NCI-H1436 treated with DMSO at 0.1 percent for 48 hours (cell line): ENCODE results near the gene C3orf80.
"Not testable (repeated sequence)": the region's sequence is repeated elsewhere in the genome, so short reads cannot be mapped to it uniquely, and the experiment has no call there.

Source experiments
- DNase-seq: peaks from one replicate; lab custom pipeline; 2025; lab: John Stamatoyannopoulos, UW

C3orf80 gene

DNA sequence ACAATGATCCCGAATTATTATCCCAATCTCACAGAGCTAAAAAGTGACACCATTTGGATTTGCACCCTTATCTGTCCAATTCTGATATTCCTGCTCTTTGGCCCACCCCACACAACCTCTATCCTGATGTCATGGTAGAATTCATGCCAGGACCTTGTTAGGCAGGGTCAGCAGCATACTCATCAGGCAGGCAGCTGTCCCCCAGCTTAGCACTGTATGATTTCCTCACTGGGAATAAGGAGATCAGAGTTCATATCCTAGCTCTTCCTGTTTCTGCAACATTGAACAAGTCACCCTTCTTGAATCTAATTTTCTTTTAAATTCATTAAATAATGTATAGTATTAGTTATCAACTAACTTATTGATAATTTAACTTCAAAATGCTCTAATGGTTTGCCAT lies 12.0 kb upstream of the C3orf80 start:
- DNase-seq = no peak

GRCh38 chr3:160217675-160218074 lies 7.5 kb upstream of the C3orf80 start:
- DNase-seq = no peak

DNA sequence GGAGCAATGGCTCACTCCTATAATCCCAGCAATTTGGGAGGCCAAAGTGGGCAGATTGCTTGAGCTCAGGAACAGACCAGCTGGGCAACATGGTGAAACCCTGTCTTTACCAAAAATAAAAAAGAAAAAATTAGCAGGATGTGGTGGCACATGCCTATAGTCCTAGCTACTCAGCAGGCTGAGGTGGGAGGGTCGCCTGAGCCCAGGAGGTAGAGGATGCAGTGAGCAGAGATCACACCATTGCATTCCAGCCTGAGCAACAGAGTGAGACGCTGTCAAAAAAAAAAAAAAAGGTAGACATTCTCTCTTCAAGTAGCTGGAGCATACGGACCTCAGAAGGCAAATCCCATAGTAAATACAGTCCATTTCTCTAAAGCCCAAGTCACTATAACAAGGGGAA lies 7.1 kb upstream of the C3orf80 start:
- no peak for DNase-seq

GRCh38 chr3:160220038-160220437 lies 5.2 kb upstream of the C3orf80 start:
- DNase-seq = no peak

- no peak for DNase-seq
These were observed 4.2 kb upstream of the C3orf80 start for GRCh38 chr3:160221019-160221418.

DNA sequence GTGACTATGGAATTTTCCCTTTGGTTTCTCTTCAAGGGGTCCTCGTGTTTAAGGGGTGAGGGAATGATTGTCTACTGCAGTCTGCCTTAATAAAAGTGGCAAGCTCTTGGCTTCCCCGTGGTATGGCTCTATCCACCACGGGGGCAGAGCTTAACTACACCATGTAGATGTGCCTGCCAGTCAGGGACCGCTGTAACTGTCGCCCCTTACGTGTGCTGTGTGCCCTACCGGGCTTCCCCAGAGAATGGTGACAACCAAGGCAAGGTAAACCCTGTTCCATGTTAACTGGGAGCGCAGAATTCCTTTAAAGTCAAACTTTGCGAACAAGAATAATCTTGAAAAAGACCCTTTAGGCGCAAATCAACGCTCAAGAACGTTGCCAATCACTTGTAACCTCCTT lies 966 bp upstream of the C3orf80 start:
- DNase-seq = no peak

DNA sequence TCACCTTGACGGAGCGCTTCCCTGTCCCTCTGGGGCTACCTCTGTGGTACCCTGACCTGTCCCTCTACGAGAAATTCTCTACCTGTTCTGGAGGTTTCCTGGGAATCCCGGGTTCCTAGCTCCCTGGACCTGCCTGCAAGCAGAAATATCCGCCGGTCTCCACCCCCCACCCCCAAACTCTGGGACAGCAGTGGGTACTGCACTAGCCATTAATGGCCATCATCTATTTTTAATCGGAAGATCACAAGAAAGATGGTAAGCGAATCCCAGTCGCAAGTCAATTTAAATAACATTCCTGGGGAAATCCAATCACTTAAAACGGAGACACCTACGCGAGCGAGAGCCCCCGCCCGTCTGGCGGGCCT lies 429 bp upstream of the C3orf80 start:
- no peak for DNase-seq

DNA sequence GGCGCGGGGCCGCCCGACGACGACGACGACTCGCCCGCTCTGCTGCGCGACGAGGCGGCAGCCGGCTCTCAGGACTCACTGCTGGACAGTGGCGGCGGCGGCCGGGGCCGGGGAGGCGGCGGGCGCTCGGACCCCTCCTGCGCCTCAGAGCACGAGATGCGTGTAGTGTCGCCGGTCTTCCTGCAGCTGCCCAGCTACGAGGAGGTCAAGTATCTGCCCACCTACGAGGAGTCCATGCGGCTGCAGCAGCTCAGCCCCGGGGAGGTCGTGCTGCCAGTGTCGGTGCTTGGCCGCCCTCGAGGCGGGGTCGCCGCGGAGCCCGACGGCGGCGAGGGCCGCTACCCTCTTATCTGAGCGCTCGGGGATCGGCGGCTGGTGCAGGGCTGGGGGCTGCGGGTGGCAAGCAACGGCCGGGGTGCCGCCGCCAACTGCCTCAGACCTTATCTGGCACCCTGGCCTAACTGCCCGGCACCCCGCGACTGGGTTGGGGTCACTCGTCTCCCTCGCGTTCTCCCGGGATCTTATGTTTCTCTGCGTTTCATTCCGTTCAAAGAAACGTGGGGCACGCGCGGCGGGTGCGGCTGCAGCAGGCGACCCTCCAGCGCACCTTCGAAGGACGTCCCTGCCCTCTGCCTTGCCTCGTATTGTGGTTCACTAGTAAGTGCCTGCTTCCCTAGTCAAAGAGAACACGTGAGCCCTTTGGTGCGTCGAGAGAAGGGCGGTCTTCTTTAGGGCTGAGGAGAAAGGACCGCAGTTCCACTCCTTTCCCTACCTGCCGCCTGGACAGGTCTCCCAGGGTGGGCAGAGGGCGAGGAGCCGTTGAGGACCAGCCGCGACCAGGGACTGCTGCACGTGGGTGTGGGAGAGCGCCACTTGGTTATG lies 1.0 kb downstream of the C3orf80 start:
- no peak for DNase-seq

DNA sequence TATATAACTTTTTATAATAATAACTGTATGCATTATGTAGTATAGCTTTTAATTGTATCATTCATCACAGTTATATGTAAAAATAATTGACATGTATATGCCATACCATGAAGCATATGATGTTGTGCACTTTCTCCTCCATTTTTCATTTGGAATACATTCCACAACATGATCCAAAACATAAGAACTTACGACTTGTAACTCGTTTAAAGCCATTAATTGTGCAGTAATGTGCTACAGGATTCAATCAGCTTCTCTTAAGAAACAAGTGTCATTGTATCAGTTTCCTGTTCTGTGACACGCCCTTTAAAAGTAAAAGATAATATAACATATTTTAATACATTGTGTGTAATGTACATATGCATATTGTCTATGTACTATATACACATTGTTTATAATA lies 2.2 kb downstream of the C3orf80 start:
- no peak for DNase-seq

DNA sequence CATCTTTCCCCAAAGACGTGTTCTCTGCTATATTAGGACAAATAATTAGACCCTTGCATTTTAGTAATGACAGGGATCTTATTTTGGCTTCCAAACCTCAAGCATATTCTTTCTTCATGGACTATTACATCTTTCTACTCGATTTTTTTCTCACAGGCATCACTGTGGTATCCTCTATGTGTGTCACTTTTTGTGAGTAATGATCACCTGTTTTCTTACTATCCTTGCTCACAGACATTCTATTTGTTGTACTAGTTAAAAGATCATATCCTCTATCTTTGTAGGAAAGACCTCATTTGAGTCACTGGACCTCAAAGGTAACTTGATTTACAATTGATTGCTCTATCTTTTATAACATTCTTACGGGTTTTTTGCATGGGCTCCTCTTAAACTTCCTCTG lies 6.8 kb downstream of the C3orf80 start:
- DNase-seq = no peak

DNA sequence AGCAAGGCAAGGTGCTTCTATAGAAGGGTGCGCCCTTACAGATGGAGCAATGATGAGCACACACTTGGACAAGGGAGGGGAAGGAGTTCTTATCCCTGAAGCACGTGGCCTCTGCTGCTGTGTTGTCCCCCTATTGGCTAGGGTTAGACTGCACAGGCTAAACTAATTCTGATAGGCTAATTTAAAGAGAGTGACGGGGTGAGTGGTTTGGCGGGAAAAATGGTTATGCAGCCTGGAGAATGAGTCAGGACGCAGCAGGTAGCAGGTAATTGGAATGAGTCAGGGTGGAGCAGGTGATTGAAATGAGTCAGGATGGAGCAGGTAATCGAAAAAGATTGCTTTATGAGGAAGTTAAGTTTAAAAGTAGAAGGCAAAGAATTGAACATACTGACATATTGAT lies 15.5 kb downstream of the C3orf80 start:
- DNase-seq = not testable (repeated sequence)

- no peak for DNase-seq
These were observed 20.1 kb downstream of the C3orf80 start for GRCh38 chr3:160245261-160245800.

- DNase-seq = no peak
These were observed 22.5 kb downstream of the C3orf80 start for GRCh38 chr3:160247766-160248165.

GRCh38 chr3:160253298-160253697 lies 28.1 kb downstream of the C3orf80 start:
- DNase-seq = no peak

GRCh38 chr3:160257606-160258005 lies 32.4 kb downstream of the C3orf80 start:
- DNase-seq = no peak

- DNase-seq = no peak
These were observed 34.4 kb downstream of the C3orf80 start for GRCh38 chr3:160259589-160259988.

- no peak for DNase-seq
These were observed 35.5 kb downstream of the C3orf80 start for GRCh38 chr3:160260587-160261270.

DNA sequence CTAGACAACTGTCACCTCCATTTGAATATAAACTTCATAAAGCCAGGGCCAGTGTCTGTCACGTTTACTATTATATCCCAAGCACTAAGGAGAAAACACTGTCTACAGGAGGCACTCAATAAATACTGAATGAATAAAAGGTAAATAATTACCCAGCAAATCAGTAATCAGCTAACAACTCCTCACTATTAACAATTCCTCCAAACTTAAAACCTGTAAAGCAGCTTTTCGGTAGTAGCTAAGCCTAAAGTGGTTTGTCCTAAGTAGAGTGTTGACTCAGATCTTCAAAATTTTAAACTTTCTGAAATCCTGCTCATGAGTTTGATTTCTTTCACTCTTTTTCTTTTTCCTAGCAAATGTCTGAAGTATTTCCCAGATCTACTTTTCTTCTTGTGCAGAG lies 39.9 kb downstream of the C3orf80 start:
- no peak for DNase-seq
